Left ventricle myocardium inferior (tissue), 1 donor: Measurements from ENCODE around the gene ARHGEF17. TPM values are rescaled to one million over a fixed set of nuclear protein-coding genes. Genes with fewer than 3 reads are reported as not detected.

Experiments
- DNase-seq: peaks from one replicate; pipeline ENCODE4 v3.0.0-alpha.2; 2020
- H3K27ac ChIP-seq: fragments of 200-600 bp; replicated peaks from 2 replicates; pipeline ENCODE4 v1.8.0; 2021
- H3K27me3 ChIP-seq: fragments of 200-600 bp; 2 replicates; pipeline ENCODE4 v1.8.0; 2021; ENCODE audit warnings: low read depth
- H3K36me3 ChIP-seq: fragments of 200-600 bp; 2 replicates; pipeline ENCODE4 v1.8.0; 2021
- H3K4me1 ChIP-seq: fragments of 200-600 bp; 2 replicates; pipeline ENCODE4 v1.8.0; 2021
- H3K4me3 ChIP-seq: fragments of 200-600 bp; 2 replicates; pipeline ENCODE4 v1.8.0; 2021; ENCODE audit warnings: mild to moderate bottlenecking, moderate library complexity
- H3K9me3 ChIP-seq: fragments of 200-600 bp; replicated peaks from 2 replicates; pipeline ENCODE4 v1.8.0; 2021
- CTCF ChIP-seq: fragments of 200-600 bp; IDR thresholded peaks from 2 replicates; pipeline ENCODE4 v1.8.0; 2021; ENCODE audit warnings: antibody characterized with exemption, mild to moderate bottlenecking, borderline replicate concordance
- intact Hi-C: fragments of 100-400 bp; cut with micrococcal nuclease; formaldehyde crosslinking; loops from one replicate; pipeline ENCODE4 v1.11.0; 2022
- total RNA-seq: library from RNA; stranded (reverse); fragmentation: NEBNext Ultra II Directional; extraction: Animal tissue kit (Norgen Biotek cat#: 25700); gene quantifications from one replicate; pipeline ENCODE4 v1.2.1, GENCODE V29; 2021
- donor health status: DM: no; HTN: yes; CAD: no; lungs with severe emphysema.

ARHGEF17 gene
- total RNA-seq, 1 donor from 2014 or later, result 53.1 TPM

- intact Hi-C loops, result no loop called here
- no peaks in the 10 kb centered on the region for H3K27me3 ChIP-seq
- peak overlapping the region; percentile 99 for H3K27ac ChIP-seq
- no peak for TF ChIP-seq CTCF
- peaks cover 100% of the 10 kb centered on the region for H3K4me1 ChIP-seq
- H3K4me3 ChIP-seq, result peak overlapping the region; percentile 88
- no peaks in the 10 kb centered on the region for H3K9me3 ChIP-seq
- peaks cover 5% of the 10 kb centered on the region for H3K36me3 ChIP-seq
- DNase-seq, result no peak
These were observed 10.5 kb downstream of the ARHGEF17 start for GRCh38 chr11:73318501-73319011.

GRCh38 chr11:73320763-73321603 is 12.9 kb downstream of the ARHGEF17 start:
- no peaks in the 10 kb centered on the region for H3K27me3 ChIP-seq
- no peaks in the 10 kb centered on the region for H3K9me3 ChIP-seq
- H3K36me3 ChIP-seq, result peaks cover 11% of the 10 kb centered on the region
- peaks cover 100% of the 10 kb centered on the region for H3K4me1 ChIP-seq
- peak overlapping the region; percentile 99 for H3K27ac ChIP-seq
- peak overlapping the region; percentile 28 for H3K4me3 ChIP-seq
- intact Hi-C loops, result no loop called here
- no peak for DNase-seq
- no peak for TF ChIP-seq CTCF

DNA sequence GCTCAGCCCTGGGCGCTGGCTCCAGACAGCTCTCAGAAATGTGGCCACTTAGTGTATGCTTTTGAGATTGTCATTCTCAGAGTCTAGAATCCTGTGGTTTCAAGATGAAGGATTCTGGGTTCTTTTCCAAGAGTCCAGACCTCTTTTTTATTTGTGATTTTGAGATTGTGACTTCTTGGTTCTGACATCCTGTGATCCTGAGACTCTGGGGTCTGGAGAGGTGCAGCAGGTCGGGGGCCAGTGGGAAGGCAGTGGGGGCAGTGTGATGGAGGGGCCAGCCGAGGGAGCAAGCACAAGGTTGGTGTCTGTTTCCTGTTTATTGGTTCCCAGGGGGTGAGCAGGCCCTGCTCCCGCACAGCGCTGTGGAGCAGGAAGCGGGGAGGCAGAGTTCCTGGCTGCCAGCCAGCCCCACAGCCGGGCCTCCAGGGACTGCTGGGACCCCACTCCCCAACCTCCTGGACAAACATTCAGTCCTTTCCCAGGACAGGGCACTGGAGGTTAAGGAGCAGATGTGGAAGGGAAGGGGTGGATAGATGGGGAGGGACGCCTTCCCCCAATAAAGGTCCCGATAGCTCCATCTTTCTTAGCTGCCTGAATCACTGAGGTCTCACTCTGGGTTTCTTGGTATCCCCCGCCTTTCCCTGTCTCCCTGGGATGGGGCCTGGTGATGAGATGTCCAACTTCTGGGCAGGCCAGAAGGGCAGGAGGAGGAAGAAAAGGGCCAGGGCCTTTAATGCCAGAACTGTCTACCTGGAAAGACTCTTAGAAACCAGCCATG is 13.7 kb downstream of the ARHGEF17 start:
- no peak for TF ChIP-seq CTCF
- Histone ChIP-seq H3K36me3 (peaks cover 11% of the 10 kb centered on the region), H3K4me1 (peaks cover 100% of the 10 kb centered on the region), H3K9me3 (no peaks in the 10 kb centered on the region), H3K27me3 (no peaks in the 10 kb centered on the region), H3K4me3 (peak overlapping the region; percentile 38), H3K27ac (peak overlapping the region; percentile 99)
- peak; percentile 75 for DNase-seq
- intact Hi-C loops, result no loop called here

- TF ChIP-seq CTCF, result no peak
- Histone ChIP-seq H3K27ac (peak overlapping the region; percentile 99), H3K9me3 (no peaks in the 10 kb centered on the region), H3K4me3 (peak overlapping the region; percentile 38), H3K36me3 (peaks cover 11% of the 10 kb centered on the region), H3K27me3 (no peaks in the 10 kb centered on the region), H3K4me1 (peaks cover 100% of the 10 kb centered on the region)
- intact Hi-C loops, result no loop called here
- no peak for DNase-seq
These were observed 14.6 kb downstream of the ARHGEF17 start for GRCh38 chr11:73322382-73323306.

DNA sequence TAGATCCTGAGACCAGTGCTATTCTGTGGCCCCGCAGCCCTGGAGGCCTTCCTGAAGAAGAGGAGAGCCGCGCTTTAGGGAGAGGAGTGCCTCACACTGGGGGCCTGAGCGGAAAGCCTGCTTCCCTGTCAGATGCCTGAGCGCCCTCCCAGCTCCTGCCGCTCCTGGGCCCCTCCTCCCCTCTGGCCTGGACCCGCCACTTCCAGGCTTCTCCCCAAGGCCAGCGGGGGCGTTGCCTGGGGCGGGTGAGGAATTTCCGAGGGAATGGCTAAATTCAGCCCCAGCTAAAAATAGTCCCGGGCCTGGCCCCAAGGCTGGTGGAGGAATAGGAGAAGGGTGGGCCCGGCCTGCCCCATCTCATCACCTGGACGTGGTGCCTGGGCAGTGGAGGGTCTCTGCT is 15.4 kb downstream of the ARHGEF17 start:
- H3K4me3 ChIP-seq, result peak overlapping the region; percentile 38
- intact Hi-C loops, result no loop called here
- no peak for TF ChIP-seq CTCF

More for the DNA sequence above, 15.4 kb downstream of the ARHGEF17 start:
- H3K36me3 ChIP-seq, result peaks cover 9% of the 10 kb centered on the region
- peak; percentile 85 for DNase-seq
- no peaks in the 10 kb centered on the region for H3K27me3 ChIP-seq
- no peaks in the 10 kb centered on the region for H3K9me3 ChIP-seq
- peaks cover 100% of the 10 kb centered on the region for H3K4me1 ChIP-seq
- H3K27ac ChIP-seq, result peak overlapping the region; percentile 99
